Caco-2 (cell line): ENCODE measurements around the gene ATXN3. TPM values are rescaled to one million over a fixed set of nuclear protein-coding genes. Genes with fewer than 3 reads are reported as not detected.

Source experiments
- BruUV-seq: library from RNA; stranded (reverse); fragments of 400-500 nt; replicated peaks from 2 replicates; lab custom pipeline; 2021; lab: Mats Ljungman, UMichigan
- CTCF ChIA-PET: fragments of 300-600 bp; sonication (Branson Sonifier 250); formaldehyde crosslinking; loops from one replicate; lab custom pipeline; 2022; ENCODE audit warnings: antibody characterized with exemption; lab: Charles Lee
- POLR2A ChIA-PET: fragments of 300-600 bp; sonication (Branson Sonifier 250); formaldehyde crosslinking; loops from one replicate; lab custom pipeline; 2022; ENCODE audit warnings: antibody characterized with exemption; lab: Charles Lee
- DNase-seq, 2 experiments: peaks; one replicate each; pipeline versions ENCODE4 v3.0.0 to v3.0.0-alpha.2; 2020 to 2022
- H3K27me3 ChIP-seq: replicated peaks from 2 replicates; pipeline ENCODE4 v1.6.0; 2011; ENCODE audit warnings: low read length; ENCODE audit not compliant: control insufficient read depth, insufficient read depth
- H3K36me3 ChIP-seq: 2 replicates; pipeline ENCODE4 v1.5.1; 2011; ENCODE audit warnings: low read length; ENCODE audit not compliant: control insufficient read depth, insufficient read depth
- H3K4me1 ChIP-seq: fragments of 250-450 bp; sonication (Bioruptor Pico); 2 replicates; pipeline ENCODE4 v1.5.1; 2020; ENCODE audit warnings: mild to moderate bottlenecking
- H3K4me3 ChIP-seq: 2 replicates; pipeline ENCODE4 v1.5.1; 2011; ENCODE audit warnings: low read depth, mild to moderate bottlenecking, control low read depth, low read length
- H3K9me3 ChIP-seq: fragments of 250-450 bp; sonication (Bioruptor Pico); 2 replicates; pipeline ENCODE4 v1.5.1; 2020; ENCODE audit warnings: mild to moderate bottlenecking, moderate library complexity
- H3K27ac Mint-ChIP-seq: one replicate; pipeline ENCODE4 v1.8.0; 2022; ENCODE audit warnings: mixed read lengths; ENCODE audit not compliant: unreplicated experiment
- H3K27me3 Mint-ChIP-seq: one replicate; pipeline ENCODE4 v1.8.0; 2022; ENCODE audit warnings: mixed read lengths; ENCODE audit not compliant: insufficient read depth, unreplicated experiment
- H3K36me3 Mint-ChIP-seq: one replicate; pipeline ENCODE4 v1.8.0; 2022; ENCODE audit warnings: mild to moderate bottlenecking, mixed read lengths; ENCODE audit not compliant: insufficient read depth, unreplicated experiment
- H3K4me1 Mint-ChIP-seq: one replicate; pipeline ENCODE4 v1.8.0; 2022; ENCODE audit warnings: low read depth, mixed read lengths; ENCODE audit not compliant: unreplicated experiment
- H3K4me3 Mint-ChIP-seq: one replicate; pipeline ENCODE4 v1.8.0; 2022; ENCODE audit warnings: mild to moderate bottlenecking, moderate library complexity, mixed read lengths; ENCODE audit not compliant: unreplicated experiment
- H3K9me3 Mint-ChIP-seq: one replicate; pipeline ENCODE4 v1.8.0; 2022; ENCODE audit warnings: mixed read lengths; ENCODE audit not compliant: unreplicated experiment
- CTCF ChIP-seq, 2 experiments: fragments of 200-600 bp in 1 of 2; IDR thresholded peaks; 1 replicate in 1 of 2; 2 replicates in 1 of 2; pipeline versions ENCODE4 v1.5.1 to v1.8.0; 2011 to 2022; ENCODE audit warnings: antibody characterized with exemption in 1 of 2, control low read depth in 1 of 2, inconsistent platforms in 1 of 2, low read depth in 1 of 2, low read length in 1 of 2, mild to moderate bottlenecking in 1 of 2, moderate library complexity in 1 of 2; ENCODE audit not compliant: insufficient read depth in 1 of 2, severe bottlenecking in 1 of 2, unreplicated experiment in 1 of 2
- intact Hi-C: fragments of 100-400 bp; cut with micrococcal nuclease; formaldehyde crosslinking; loops from one replicate; pipeline ENCODE4 v1.10.0; 2022; ENCODE audit not compliant: unreplicated experiment
- total RNA-seq: library from RNA; stranded (reverse); gene quantifications from 2 replicates; pipeline ENCODE4 v1.2.3, GENCODE V29; 2022

Gene ATXN3
- total RNA-seq, 1 experiment from 2014 or later: 29.3 TPM

DNA sequence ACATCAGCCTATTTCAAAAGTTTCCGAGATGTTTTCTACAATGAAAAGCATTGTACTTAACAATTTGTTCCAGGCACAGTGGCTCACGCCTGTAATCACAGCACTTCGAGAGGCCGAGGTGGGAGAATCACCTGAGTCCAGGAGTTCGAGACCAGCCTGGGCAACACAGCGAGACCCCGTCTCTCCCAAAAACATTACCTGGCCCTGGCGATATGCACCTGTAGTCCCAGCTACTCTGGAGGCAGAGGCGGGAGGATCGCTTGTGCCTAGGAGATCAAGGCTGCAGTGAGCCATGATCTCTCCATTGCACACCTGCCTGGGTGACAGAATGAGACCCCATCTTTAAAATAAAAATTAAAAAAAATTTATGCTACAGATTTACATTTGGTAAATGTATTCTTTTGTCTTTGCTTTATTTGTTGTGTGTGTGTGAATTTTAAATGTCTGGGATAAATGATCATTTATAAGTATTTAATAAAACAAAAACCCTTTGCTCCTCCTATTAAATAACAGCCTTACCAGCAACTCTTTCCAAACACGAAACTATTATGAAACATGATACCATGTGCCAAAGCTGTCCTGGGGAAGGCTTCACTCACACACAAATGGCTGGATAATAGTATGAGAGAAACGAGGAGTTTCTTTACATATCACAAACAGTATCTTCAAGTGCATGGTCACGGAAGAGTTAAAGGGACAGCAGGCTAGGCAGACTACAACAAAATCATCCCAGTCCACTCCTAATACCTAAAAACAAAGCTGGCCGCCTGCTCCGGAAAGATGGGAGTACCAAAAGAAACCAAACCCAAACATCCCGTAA lies 1.1 kb downstream of the ATXN3 start:
- intact Hi-C loops: no loop called here
- ChIA-PET POLR2A (interaction anchor here (0.6 to 1.8 kb wide), 3 partner anchors 16 to 65 kb away, joined by 5 to 25 read pairs (median 7); partner anchors contain the start of genes CPSF2, NDUFB1 and TRIP11), CTCF (interaction anchor here (1.2 kb wide), 1 partner anchor 30 kb away, joined by 8 read pairs; no protein-coding TSS in a partner anchor)
- no peaks in the 10 kb centered on the region for H3K27me3 Mint-ChIP-seq
- Histone ChIP-seq H3K4me3 (peak overlapping the region; percentile 59), H3K27me3 (no peaks in the 10 kb centered on the region), H3K4me1 (peaks cover 9% of the 10 kb centered on the region), H3K9me3 (no peaks in the 10 kb centered on the region), H3K36me3 (no peaks in the 10 kb centered on the region)
- peaks cover 5% of the 10 kb centered on the region for H3K36me3 Mint-ChIP-seq
- H3K4me3 Mint-ChIP-seq: peak overlapping the region; percentile 87
- H3K9me3 Mint-ChIP-seq: no peaks in the 10 kb centered on the region
- no peak for DNase-seq
- H3K4me1 Mint-ChIP-seq: peaks cover 7% of the 10 kb centered on the region
- TSS peak; percentile 68 for BruUV-seq
- TF ChIP-seq CTCF (IDR thresholded peaks at IDR 0.05; ENCODE audit: insufficient read depth in 1 of 2, low read depth in 1 of 2, low read length in 1 of 2, severe bottlenecking in 1 of 2, unreplicated experiment in 1 of 2): no peak
- H3K27ac Mint-ChIP-seq: peak overlapping the region; percentile 66

GRCh38 chr14:92103363-92103989 lies 2.9 kb downstream of the ATXN3 start:
- H3K4me3 Mint-ChIP-seq: no peak overlapping the region
- no peaks in the 10 kb centered on the region for H3K36me3 Mint-ChIP-seq
- peaks cover 7% of the 10 kb centered on the region for H3K4me1 Mint-ChIP-seq
- no peaks in the 10 kb centered on the region for H3K9me3 ChIP-seq
- no peak overlapping the region for H3K4me3 ChIP-seq
- POLR2A ChIA-PET: no interaction called here
- intact Hi-C loops: no loop called here
- TF ChIP-seq CTCF (IDR thresholded peaks at IDR 0.05; ENCODE audit: insufficient read depth in 1 of 2, low read depth in 1 of 2, low read length in 1 of 2, severe bottlenecking in 1 of 2, unreplicated experiment in 1 of 2): no peak
- H3K27me3 Mint-ChIP-seq: no peaks in the 10 kb centered on the region
- no TSS peak for BruUV-seq
- no peaks in the 10 kb centered on the region for H3K27me3 ChIP-seq
- CTCF ChIA-PET: interaction anchor here (1.8 kb wide), 1 partner anchor 18 kb away, joined by 5 read pairs; the partner anchor contains the start of genes CPSF2 and NDUFB1
- H3K27ac Mint-ChIP-seq: no peak overlapping the region
- peaks cover 9% of the 10 kb centered on the region for H3K4me1 ChIP-seq
- DNase-seq: no peak
- H3K9me3 Mint-ChIP-seq: no peaks in the 10 kb centered on the region
- no peaks in the 10 kb centered on the region for H3K36me3 ChIP-seq

DNA sequence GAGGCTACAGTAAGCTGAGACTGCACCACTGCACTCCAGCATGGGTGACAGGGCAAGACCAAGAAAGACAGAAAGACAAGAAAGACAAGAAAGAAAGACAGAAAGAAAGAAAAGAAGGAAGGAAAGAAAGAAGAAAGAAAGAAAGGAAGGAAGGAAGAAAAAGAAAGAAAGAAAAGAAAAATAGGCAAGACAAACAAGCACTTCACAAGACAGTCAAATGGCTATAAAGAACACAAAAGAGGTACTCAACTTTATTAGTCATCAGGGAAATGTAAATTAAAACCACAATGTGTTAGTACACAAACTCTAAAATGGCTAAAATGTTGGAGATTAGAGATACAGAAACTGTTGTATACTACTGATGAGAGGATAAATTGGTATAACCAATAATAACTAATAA lies 6.6 kb downstream of the ATXN3 start:
- Histone ChIP-seq H3K9me3 (no peaks in the 10 kb centered on the region), H3K27me3 (no peaks in the 10 kb centered on the region), H3K4me1 (peaks cover 9% of the 10 kb centered on the region), H3K36me3 (no peaks in the 10 kb centered on the region), H3K4me3 (no peak overlapping the region)
- Mint-ChIP-seq H3K4me1 (peaks cover 7% of the 10 kb centered on the region), H3K36me3 (peaks cover 1% of the 10 kb centered on the region), H3K9me3 (no peaks in the 10 kb centered on the region), H3K27ac (no peak overlapping the region), H3K4me3 (no peak overlapping the region), H3K27me3 (no peaks in the 10 kb centered on the region)
- no peak for TF ChIP-seq CTCF (IDR thresholded peaks at IDR 0.05; ENCODE audit: insufficient read depth in 1 of 2, low read depth in 1 of 2, low read length in 1 of 2, severe bottlenecking in 1 of 2, unreplicated experiment in 1 of 2)
- intact Hi-C loops: no loop called here
- ChIA-PET POLR2A (no interaction called here), CTCF (no interaction called here)
- no peak for DNase-seq
- BruUV-seq: no TSS peak
